DND-41 (cell line): Measurements from ENCODE around the gene EXOC3.

ENCODE experiments used
- ATAC-seq: fragments of 200-7000 bp; cut with Tn5 transposase; 3 replicates; pipeline ENCODE4 v1.9.1; 2021; ENCODE audit warnings: low read depth; ENCODE audit not compliant: insufficient read depth
- DNase-seq: peaks from one replicate; pipeline ENCODE4 v3.0.0-alpha.2; 2020
- H2AFZ ChIP-seq: 2 replicates; pipeline ENCODE4 v1.6.0; 2012; ENCODE audit warnings: low read depth, low read length
- H3K27ac ChIP-seq: 2 replicates; pipeline ENCODE4 v1.5.1; 2012; ENCODE audit warnings: low read length, inconsistent platforms
- H3K27me3 ChIP-seq: fragments of 200-600 bp; sonication (generic); 2 replicates; pipeline ENCODE4 v1.6.0; 2012; ENCODE audit warnings: low read length, mild to moderate bottlenecking, inconsistent platforms; ENCODE audit not compliant: insufficient read depth, poor library complexity
- H3K36me3 ChIP-seq: 2 replicates; pipeline ENCODE4 v1.5.1; 2012; ENCODE audit warnings: low read length, inconsistent platforms; ENCODE audit not compliant: insufficient read depth
- H3K4me1 ChIP-seq: 2 replicates; pipeline ENCODE4 v1.5.1; 2012; ENCODE audit warnings: mild to moderate bottlenecking, low read length; ENCODE audit not compliant: insufficient read depth
- H3K4me2 ChIP-seq: 2 replicates; pipeline ENCODE4 v1.6.0; 2012; ENCODE audit warnings: mild to moderate bottlenecking, moderate library complexity, low read length, inconsistent platforms; ENCODE audit not compliant: insufficient read depth
- H3K4me3 ChIP-seq, 2 experiments: fragments of 200-600 bp in 1 of 2; shearing (Covaris generic) in 1 of 2; 2 replicates each; pipeline ENCODE4 v1.5.1; 2012 to 2016; ENCODE audit warnings: inconsistent platforms in 2 of 2, low read length in 2 of 2, mild to moderate bottlenecking in 2 of 2, low read depth in 1 of 2, moderate library complexity in 1 of 2
- H3K79me2 ChIP-seq: 2 replicates; pipeline ENCODE4 v1.6.0; 2012; ENCODE audit warnings: low read length, inconsistent platforms; ENCODE audit not compliant: insufficient read depth
- H3K9ac ChIP-seq: 2 replicates; pipeline ENCODE4 v1.6.0; 2012; ENCODE audit warnings: low read depth, mild to moderate bottlenecking, inconsistent platforms, low read length, moderate library complexity
- H3K9me3 ChIP-seq: 2 replicates; pipeline ENCODE4 v1.5.1; 2012; ENCODE audit warnings: low read length, moderate library complexity, mild to moderate bottlenecking, inconsistent platforms; ENCODE audit not compliant: insufficient read depth, severe bottlenecking
- H4K20me1 ChIP-seq: 2 replicates; pipeline ENCODE4 v1.6.0; 2012; ENCODE audit warnings: low read length; ENCODE audit not compliant: insufficient read depth
- EZH2 ChIP-seq: IDR thresholded peaks from 3 replicates; pipeline ENCODE4 v1.6.1; 2012; ENCODE audit warnings: borderline replicate concordance, low read depth, mild to moderate bottlenecking, moderate library complexity, low read length, inconsistent platforms; ENCODE audit not compliant: severe bottlenecking
- TF ChIP-seq, protein P1 (sequence below): IDR thresholded peaks from 2 replicates; pipeline ENCODE4 v1.5.1; 2012; ENCODE audit warnings: borderline replicate concordance, low read length, moderate library complexity, mild to moderate bottlenecking; ENCODE audit not compliant: poor library complexity, severe bottlenecking; ENCODE audit errors: extremely low read depth

EXOC3 gene

GRCh38 chr5:398475-399295 is 44.3 kb upstream of the EXOC3 start:
- no peak overlapping the region for H3K27ac ChIP-seq
- ATAC-seq (0 out of 3 replicates have a peak, but pooled peaks have one; percentile 37), DNase-seq (no peak)
- H3K36me3 ChIP-seq, result no peaks in the 10 kb centered on the region
- TF ChIP-seq, protein P1, sequence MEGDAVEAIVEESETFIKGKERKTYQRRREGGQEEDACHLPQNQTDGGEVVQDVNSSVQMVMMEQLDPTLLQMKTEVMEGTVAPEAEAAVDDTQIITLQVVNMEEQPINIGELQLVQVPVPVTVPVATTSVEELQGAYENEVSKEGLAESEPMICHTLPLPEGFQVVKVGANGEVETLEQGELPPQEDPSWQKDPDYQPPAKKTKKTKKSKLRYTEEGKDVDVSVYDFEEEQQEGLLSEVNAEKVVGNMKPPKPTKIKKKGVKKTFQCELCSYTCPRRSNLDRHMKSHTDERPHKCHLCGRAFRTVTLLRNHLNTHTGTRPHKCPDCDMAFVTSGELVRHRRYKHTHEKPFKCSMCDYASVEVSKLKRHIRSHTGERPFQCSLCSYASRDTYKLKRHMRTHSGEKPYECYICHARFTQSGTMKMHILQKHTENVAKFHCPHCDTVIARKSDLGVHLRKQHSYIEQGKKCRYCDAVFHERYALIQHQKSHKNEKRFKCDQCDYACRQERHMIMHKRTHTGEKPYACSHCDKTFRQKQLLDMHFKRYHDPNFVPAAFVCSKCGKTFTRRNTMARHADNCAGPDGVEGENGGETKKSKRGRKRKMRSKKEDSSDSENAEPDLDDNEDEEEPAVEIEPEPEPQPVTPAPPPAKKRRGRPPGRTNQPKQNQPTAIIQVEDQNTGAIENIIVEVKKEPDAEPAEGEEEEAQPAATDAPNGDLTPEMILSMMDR, result no peak
- TF ChIP-seq EZH2, result no peak
- H3K9ac ChIP-seq, result no peak overlapping the region
- peaks cover 10% of the 10 kb centered on the region for H3K79me2 ChIP-seq
- no peaks in the 10 kb centered on the region for H4K20me1 ChIP-seq
- peaks cover 19% of the 10 kb centered on the region for H3K4me1 ChIP-seq
- no peaks in the 10 kb centered on the region for H3K27me3 ChIP-seq
- no peak overlapping the region for H3K4me3 ChIP-seq
- H2AFZ ChIP-seq, result no peak overlapping the region
- H3K4me2 ChIP-seq, result no peak overlapping the region
- no peaks in the 10 kb centered on the region for H3K9me3 ChIP-seq

GRCh38 chr5:399296-400281 is 43.4 kb upstream of the EXOC3 start:
- no peak overlapping the region for H3K4me3 ChIP-seq
- no peaks in the 10 kb centered on the region for H3K27me3 ChIP-seq
- no peaks in the 10 kb centered on the region for H3K9me3 ChIP-seq
- H3K27ac ChIP-seq, result no peak overlapping the region
- H3K4me2 ChIP-seq, result no peak overlapping the region
- no peak for DNase-seq
- no peak overlapping the region for H2AFZ ChIP-seq
- no peaks in the 10 kb centered on the region for H3K36me3 ChIP-seq
- ATAC-seq, result no peak
- no peaks in the 10 kb centered on the region for H4K20me1 ChIP-seq
- peaks cover 5% of the 10 kb centered on the region for H3K79me2 ChIP-seq
- no peak for TF ChIP-seq EZH2
- TF ChIP-seq, protein P1, result no peak
- H3K9ac ChIP-seq, result no peak overlapping the region
- peaks cover 11% of the 10 kb centered on the region for H3K4me1 ChIP-seq

DNA sequence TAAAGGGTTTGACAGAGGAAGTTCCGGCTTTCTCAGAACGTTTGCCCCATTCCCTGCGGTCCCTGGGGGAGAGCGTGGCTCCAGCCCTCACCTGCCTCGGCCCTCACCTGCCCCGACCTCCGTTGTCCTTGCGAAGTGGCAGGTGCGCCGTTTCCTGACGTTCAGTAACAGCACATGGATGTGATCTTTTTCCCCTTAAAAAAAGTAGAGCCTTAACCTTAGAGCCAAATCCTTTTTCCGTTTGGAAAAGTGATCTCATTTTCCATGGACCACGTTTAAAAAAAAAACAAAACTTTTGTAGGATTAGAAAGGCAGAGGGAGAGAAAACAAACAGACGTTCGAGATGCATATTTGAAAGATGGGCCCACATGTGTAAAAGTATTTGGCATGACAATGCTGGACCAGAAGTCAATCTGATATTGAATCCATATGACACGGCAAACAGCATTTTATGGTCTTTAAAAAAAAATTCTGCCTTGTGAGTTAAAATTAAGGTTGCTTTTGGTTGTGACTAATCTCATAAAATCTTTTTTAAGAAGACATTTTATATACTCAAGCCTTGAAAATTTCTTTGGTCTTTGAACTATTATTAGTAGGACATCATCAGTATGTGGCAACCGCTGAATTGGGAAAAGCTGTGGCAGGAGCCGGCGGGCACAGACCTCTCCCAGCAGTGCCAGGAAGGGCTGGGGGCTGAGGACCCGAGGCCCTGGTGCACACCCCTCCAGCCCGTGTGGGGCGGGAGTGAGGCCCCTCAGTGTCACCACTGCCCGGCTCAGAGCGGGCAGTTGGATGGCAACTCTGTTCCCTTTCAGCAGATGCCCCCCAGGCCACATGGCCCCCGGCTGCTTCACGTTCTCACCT is 42.5 kb upstream of the EXOC3 start:
- Histone ChIP-seq H3K27ac (no peak overlapping the region), H2AFZ (no peak overlapping the region), H3K9ac (no peak overlapping the region)

More for the DNA sequence above, 42.5 kb upstream of the EXOC3 start:
- Histone ChIP-seq H3K4me2 (no peak overlapping the region), H3K4me1 (peaks cover 2% of the 10 kb centered on the region), H3K27me3 (no peaks in the 10 kb centered on the region), H3K79me2 (0 out of 2 replicates have a peak, but pooled peaks cover 2% of the 10 kb centered on the region), H3K9me3 (no peaks in the 10 kb centered on the region), H3K36me3 (no peaks in the 10 kb centered on the region), H4K20me1 (no peaks in the 10 kb centered on the region), H3K4me3 (no peak overlapping the region)
- ATAC-seq, result no peak
- no peak for TF ChIP-seq EZH2
- TF ChIP-seq, protein P1, result no peak
- DNase-seq, result no peak
